Astrocyte of the cerebellum (primary cell): ENCODE results near the gene CDC42BPB.
A peak's percentile ranks its signal among the peaks of the same experiment; 100 is the strongest.

Experiments used
- DNase-seq: peaks from one replicate; pipeline ENCODE4 v3.0.0-alpha.2; 2011; ENCODE audit warnings: low read depth
- H3K4me3 ChIP-seq: 2 replicates; pipeline ENCODE4 v1.5.1; 2011; ENCODE audit warnings: mild to moderate bottlenecking, low read depth, low read length, moderate library complexity
- CTCF ChIP-seq: IDR thresholded peaks from 2 replicates; pipeline ENCODE4 v1.5.1; 2012; ENCODE audit warnings: low read length, low read depth, moderate library complexity, mild to moderate bottlenecking; ENCODE audit errors: missing control alignments
- in situ Hi-C: cut with HindIII; loops from 2 replicates; pipeline ENCODE4 v1.10.0; 2017; ENCODE audit warnings: low sequenced_read_pairs

CDC42BPB gene

DNA sequence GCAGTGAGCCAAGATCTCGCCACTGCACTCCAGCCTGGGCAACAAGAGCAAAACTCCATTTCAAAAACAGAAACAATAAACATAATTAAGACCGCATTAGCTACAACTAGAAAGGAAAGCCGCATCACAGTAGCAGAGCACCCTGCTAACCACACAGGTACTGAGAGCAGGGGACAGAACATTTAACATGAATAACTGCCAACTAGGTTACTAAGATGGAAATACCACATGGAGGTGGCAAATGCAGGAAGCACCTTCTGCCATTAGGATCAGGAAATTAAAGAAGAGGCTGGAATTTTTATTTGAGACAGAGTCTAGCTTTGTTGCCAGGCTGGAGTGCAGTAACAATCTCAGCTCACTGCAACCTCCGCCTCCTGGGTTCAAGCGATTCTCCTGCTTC is 41.9 kb downstream of the CDC42BPB start:
- in situ Hi-C loops: no loop called here
- no peak overlapping the region for H3K4me3 ChIP-seq
- no peak for TF ChIP-seq CTCF
- no peak for DNase-seq

DNA sequence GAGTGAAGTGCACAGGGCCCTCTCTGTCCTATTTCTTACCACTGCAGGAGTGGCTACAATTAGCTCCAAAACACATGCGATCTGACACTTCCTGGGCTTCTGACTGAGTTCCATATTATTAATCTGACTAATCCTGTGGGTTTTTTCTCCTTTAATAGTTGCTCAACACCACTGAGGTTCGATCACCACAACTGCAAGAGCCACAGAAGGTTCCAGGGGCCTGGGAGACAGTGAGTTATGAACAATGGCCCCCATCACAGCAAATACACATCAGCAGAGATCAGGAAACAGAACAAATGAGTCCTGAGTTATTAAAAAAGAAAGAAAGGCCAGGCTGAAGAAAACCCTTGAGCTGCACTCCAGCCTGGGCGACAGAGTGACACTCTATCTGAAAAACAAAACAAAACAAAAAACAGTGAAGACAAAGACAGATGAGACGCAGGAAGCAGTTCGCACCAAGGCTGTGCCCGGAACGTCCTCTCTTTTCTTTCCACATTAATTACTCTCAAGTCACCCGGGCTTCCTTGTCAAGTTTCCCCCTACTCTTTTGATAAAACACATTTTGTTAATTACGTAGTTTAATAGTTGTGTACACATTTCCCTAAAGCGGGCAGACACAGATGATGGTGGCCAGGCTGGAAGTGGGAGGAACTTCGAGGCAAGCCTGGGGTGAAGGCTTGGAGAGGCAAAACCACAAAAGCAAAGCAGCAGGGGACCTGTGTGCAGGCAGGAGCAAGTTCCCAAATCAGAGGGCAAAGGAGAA is 42.7 kb downstream of the CDC42BPB start:
- no peak overlapping the region for H3K4me3 ChIP-seq
- DNase-seq: peak; percentile 36
- in situ Hi-C loops: no loop called here
- TF ChIP-seq CTCF: no peak

GRCh38 chr14:103013028-103013427 is 44.3 kb downstream of the CDC42BPB start:
- H3K4me3 ChIP-seq: no peak overlapping the region
- TF ChIP-seq CTCF: no peak
- in situ Hi-C loops: no loop called here
- DNase-seq: no peak

DNA sequence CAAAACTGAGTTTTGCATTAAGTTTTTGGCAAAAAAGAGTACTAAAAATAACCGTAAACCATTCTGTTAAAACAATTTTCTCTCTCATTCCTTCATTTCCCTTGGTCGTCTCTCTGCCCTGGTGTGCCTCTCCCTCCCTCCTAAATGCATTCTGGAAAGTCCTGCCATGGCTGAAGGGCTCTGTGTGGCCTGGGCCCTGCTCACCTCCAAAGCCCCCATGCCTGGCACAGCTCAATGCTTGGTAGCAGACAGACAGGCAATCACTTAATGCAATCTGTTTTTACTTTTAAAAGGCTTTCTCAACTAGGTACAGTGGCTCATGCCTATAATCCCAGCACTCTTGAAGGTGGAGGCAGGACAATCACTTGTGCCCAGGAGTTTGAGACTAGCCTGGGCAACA is 47.8 kb downstream of the CDC42BPB start:
- TF ChIP-seq CTCF: no peak
- no peak for DNase-seq
- in situ Hi-C loops: no loop called here
- H3K4me3 ChIP-seq: no peak overlapping the region

DNA sequence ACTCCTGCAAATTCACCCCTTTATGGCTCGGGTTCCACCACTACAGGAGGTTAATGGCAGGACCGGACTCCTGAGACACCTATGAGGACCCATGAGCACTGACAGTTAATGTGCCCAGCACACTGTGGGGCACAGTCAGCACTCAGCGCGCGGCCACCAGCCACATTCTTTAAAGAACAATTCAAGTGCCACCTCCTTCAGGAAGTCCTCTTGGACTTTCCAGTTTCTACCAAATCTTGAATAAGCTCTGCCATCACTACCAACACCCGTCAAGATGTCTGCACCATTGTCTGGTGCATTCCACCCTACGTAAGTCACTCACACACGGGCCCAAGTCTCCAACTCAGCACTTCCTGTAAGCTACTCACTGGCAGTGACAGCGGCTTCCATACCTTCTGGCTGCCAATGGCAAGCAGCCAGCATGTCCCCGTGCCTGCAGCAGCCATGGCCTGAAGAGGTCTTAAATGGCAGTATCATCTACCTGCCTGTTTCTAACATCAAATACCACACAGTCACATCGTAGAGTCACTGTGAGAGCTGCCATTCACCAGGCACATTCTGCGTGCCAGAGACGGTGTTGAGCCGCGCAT is 48.5 kb downstream of the CDC42BPB start:
- H3K4me3 ChIP-seq: no peak overlapping the region
- in situ Hi-C loops: no loop called here
- TF ChIP-seq CTCF: no peak
- DNase-seq: no peak

- TF ChIP-seq CTCF: no peak
Measured at GRCh38 chr14:103008126-103008525, 49.2 kb downstream of the CDC42BPB start.

More at GRCh38 chr14:103008126-103008525, 49.2 kb downstream of the CDC42BPB start:
- DNase-seq: no peak
- H3K4me3 ChIP-seq: no peak overlapping the region
- in situ Hi-C loops: no loop called here
